Astrocyte of the cerebellum (primary cell): ENCODE data around the gene CAMTA1.

Source experiments
- DNase-seq: peaks from one replicate; pipeline ENCODE4 v3.0.0-alpha.2; 2011; ENCODE audit warnings: low read depth
- H3K4me3 ChIP-seq: 2 replicates; pipeline ENCODE4 v1.5.1; 2011; ENCODE audit warnings: mild to moderate bottlenecking, low read depth, low read length, moderate library complexity
- in situ Hi-C: cut with HindIII; loops from 2 replicates; pipeline ENCODE4 v1.10.0; 2017; ENCODE audit warnings: low sequenced_read_pairs
- TF ChIP-seq, protein P1 (sequence below): IDR thresholded peaks from 2 replicates; pipeline ENCODE4 v1.5.1; 2012; ENCODE audit warnings: low read length, low read depth, moderate library complexity, mild to moderate bottlenecking; ENCODE audit errors: missing control alignments

The CAMTA1 gene

DNA sequence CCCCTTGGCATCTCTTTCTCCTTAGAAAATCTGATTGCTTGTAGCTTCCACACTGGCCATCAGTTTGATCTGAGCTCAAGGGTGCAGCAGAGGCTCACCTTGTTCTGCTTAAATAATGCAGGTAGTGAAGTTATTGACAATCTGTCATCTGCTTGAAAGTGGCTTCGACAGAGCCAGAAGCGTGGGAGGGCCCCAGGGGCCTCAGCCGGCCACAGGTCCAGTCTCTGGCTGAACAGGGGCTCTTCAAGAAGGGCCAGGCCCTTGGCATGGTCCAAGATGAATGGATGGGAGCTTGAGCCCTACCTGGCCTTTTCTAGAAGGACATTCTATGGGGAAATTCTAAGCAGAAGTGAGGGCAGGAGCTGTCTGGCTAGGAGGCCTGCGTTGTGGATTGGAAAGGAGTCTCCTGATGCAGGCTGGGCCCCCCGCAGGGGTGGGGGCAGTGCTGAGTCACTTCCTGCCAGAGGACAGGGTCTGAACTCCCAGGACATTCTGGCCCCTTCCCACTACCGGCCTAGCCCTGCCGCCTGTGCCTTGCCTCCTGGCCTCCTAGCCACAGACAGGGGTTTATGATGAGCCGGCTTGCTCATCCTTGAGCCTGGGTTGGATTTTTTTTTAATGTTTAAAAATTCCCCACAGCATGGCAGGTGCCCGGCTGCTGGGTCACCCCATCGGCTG lies 823.5 kb downstream of the CAMTA1 start:
- in situ Hi-C loops = no loop called here
- DNase-seq = no peak
- TF ChIP-seq, protein P1, sequence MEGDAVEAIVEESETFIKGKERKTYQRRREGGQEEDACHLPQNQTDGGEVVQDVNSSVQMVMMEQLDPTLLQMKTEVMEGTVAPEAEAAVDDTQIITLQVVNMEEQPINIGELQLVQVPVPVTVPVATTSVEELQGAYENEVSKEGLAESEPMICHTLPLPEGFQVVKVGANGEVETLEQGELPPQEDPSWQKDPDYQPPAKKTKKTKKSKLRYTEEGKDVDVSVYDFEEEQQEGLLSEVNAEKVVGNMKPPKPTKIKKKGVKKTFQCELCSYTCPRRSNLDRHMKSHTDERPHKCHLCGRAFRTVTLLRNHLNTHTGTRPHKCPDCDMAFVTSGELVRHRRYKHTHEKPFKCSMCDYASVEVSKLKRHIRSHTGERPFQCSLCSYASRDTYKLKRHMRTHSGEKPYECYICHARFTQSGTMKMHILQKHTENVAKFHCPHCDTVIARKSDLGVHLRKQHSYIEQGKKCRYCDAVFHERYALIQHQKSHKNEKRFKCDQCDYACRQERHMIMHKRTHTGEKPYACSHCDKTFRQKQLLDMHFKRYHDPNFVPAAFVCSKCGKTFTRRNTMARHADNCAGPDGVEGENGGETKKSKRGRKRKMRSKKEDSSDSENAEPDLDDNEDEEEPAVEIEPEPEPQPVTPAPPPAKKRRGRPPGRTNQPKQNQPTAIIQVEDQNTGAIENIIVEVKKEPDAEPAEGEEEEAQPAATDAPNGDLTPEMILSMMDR = no peak
- H3K4me3 ChIP-seq = no peak overlapping the region

DNA sequence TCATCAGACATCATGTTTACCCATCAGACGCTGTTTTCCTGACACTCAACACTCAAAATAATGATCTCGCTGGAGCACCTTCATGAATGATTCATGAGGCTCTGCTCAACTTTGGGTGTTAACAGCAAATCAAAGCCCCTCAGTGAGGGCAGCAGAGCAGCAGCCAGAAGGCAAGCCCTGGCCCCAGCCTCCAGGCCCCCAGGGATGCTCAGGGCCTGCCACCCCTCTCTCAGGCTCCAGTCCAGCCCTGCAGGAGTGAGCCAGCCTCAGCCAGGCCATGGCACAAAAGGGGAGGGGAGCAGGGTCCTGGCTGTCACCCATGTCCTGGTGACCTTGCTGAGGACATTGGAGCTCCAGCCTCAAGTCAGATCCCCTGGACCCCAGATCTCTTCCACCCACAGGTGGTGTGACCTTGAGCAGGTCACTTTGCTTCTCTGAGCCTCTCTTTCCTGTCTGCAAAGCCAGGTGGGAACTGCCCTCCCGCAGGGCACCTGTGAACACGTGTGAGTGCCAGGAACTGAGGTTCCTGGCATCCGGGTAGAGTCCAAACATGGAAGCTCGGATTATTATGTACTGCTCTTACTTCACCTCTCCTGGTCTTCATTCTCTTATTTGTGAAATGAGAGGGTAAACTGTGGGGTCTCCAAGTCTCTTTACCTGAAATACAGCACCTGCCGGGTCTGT lies 824.2 kb downstream of the CAMTA1 start:
- in situ Hi-C loops = no loop called here
- DNase-seq = no peak
- TF ChIP-seq, protein P1 = no peak
- H3K4me3 ChIP-seq = no peak overlapping the region

- in situ Hi-C loops = no loop called here
- DNase-seq = no peak
- no peak overlapping the region for H3K4me3 ChIP-seq
- TF ChIP-seq, protein P1 = no peak
These were observed 825.0 kb downstream of the CAMTA1 start for GRCh38 chr1:7610106-7610731.

DNA sequence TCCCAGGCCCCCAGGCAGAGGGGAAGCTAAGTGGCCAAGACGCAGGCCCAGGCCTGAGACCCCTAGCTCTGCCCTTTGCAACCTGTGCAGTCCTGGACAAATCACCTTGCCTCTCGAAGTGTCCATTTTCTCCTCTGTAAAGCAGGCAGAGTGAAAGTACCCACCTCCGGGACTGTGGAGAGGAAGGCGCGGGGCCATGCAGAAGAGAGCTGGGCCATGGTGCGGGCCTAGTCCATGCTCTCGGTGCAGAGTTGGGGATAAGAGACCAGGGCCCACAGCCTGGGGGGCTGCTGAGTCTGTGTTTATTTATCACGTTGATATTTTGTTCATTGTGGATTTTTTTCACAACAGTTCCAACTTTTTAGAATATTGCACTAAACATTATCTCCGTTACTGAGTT lies 825.7 kb downstream of the CAMTA1 start:
- in situ Hi-C loops = no loop called here
- no peak overlapping the region for H3K4me3 ChIP-seq
- no peak for DNase-seq
- TF ChIP-seq, protein P1 = no peak

DNA sequence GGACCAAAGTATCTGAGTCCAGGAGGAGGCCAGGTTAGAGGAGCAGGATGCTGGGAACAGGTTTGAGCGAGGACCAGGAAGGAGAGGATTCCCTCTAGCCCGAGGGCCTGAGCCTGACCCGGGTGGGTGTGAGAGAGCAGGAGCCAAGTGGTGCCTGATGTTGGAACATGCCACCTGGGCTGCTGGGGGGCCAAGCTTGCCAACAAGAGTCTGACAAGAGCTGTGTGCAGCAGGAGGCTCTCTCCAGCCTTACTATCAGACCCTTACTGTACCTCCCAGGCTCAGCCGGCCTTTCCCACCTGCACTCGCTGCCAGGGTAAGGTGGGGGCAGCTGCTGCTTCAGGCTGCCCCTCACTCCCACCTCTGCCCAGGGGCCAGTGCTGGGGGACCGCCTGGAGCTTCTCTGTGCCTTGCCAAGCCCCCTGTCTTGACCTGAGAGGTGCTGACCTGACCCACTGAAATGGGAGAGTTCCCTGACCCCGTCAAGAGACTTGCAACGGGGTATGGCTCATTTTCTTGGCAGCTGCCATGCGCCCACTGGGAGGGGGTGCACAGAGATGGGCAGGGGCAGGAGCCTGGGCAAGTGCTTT lies 826.3 kb downstream of the CAMTA1 start:
- TF ChIP-seq, protein P1 = no peak
- in situ Hi-C loops = no loop called here
- no peak overlapping the region for H3K4me3 ChIP-seq
- no peak for DNase-seq

- TF ChIP-seq, protein P1 = no peak
These were observed 828.0 kb downstream of the CAMTA1 start for GRCh38 chr1:7613106-7613850.

More at GRCh38 chr1:7613106-7613850, 828.0 kb downstream of the CAMTA1 start:
- no peak overlapping the region for H3K4me3 ChIP-seq
- no peak for DNase-seq
- in situ Hi-C loops = no loop called here
